ENCODE results near the gene TNF.
A peak's percentile ranks its signal among the peaks of the same experiment; 100 is the strongest.

Gene TNF

DNA sequence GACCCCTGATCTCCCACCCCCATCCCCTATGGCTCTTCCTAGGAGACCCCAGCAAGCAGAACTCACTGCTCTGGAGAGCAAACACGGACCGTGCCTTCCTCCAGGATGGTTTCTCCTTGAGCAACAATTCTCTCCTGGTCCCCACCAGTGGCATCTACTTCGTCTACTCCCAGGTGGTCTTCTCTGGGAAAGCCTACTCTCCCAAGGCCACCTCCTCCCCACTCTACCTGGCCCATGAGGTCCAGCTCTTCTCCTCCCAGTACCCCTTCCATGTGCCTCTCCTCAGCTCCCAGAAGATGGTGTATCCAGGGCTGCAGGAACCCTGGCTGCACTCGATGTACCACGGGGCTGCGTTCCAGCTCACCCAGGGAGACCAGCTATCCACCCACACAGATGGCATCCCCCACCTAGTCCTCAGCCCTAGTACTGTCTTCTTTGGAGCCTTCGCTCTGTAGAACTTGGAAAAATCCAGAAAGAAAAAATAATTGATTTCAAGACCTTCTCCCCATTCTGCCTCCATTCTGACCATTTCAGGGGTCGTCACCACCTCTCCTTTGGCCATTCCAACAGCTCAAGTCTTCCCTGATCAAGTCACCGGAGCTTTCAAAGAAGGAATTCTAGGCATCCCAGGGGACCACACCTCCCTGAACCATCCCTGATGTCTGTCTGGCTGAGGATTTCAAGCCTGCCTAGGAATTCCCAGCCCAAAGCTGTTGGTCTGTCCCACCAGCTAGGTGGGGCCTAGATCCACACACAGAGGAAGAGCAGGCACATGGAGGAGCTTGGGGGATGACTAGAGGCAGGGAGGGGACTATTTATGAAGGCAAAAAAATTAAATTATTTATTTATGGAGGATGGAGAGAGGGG is 1.9 kb upstream of the TNF start:
- DNase-seq, result no peak

DNA sequence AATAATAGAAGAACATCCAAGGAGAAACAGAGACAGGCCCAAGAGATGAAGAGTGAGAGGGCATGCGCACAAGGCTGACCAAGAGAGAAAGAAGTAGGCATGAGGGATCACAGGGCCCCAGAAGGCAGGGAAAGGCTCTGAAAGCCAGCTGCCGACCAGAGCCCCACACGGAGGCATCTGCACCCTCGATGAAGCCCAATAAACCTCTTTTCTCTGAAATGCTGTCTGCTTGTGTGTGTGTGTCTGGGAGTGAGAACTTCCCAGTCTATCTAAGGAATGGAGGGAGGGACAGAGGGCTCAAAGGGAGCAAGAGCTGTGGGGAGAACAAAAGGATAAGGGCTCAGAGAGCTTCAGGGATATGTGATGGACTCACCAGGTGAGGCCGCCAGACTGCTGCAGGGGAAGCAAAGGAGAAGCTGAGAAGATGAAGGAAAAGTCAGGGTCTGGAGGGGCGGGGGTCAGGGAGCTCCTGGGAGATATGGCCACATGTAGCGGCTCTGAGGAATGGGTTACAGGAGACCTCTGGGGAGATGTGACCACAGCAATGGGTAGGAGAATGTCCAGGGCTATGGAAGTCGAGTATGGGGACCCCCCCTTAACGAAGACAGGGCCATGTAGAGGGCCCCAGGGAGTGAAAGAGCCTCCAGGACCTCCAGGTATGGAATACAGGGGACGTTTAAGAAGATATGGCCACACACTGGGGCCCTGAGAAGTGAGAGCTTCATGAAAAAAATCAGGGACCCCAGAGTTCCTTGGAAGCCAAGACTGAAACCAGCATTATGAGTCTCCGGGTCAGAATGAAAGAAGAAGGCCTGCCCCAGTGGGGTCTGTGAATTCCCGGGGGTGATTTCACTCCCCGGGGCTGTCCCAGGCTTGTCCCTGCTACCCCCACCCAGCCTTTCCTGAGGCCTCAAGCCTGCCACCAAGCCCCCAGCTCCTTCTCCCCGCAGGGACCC is 981 bp upstream of the TNF start:
- DNase-seq, result peak in 1 of 2 donors; percentile 34

DNA sequence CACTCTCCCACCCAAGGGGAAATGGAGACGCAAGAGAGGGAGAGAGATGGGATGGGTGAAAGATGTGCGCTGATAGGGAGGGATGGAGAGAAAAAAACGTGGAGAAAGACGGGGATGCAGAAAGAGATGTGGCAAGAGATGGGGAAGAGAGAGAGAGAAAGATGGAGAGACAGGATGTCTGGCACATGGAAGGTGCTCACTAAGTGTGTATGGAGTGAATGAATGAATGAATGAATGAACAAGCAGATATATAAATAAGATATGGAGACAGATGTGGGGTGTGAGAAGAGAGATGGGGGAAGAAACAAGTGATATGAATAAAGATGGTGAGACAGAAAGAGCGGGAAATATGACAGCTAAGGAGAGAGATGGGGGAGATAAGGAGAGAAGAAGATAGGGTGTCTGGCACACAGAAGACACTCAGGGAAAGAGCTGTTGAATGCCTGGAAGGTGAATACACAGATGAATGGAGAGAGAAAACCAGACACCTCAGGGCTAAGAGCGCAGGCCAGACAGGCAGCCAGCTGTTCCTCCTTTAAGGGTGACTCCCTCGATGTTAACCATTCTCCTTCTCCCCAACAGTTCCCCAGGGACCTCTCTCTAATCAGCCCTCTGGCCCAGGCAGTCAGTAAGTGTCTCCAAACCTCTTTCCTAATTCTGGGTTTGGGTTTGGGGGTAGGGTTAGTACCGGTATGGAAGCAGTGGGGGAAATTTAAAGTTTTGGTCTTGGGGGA is 754 bp downstream of the TNF start:
- DNase-seq, result peak in 1 of 2 donors; percentile 31

DNA sequence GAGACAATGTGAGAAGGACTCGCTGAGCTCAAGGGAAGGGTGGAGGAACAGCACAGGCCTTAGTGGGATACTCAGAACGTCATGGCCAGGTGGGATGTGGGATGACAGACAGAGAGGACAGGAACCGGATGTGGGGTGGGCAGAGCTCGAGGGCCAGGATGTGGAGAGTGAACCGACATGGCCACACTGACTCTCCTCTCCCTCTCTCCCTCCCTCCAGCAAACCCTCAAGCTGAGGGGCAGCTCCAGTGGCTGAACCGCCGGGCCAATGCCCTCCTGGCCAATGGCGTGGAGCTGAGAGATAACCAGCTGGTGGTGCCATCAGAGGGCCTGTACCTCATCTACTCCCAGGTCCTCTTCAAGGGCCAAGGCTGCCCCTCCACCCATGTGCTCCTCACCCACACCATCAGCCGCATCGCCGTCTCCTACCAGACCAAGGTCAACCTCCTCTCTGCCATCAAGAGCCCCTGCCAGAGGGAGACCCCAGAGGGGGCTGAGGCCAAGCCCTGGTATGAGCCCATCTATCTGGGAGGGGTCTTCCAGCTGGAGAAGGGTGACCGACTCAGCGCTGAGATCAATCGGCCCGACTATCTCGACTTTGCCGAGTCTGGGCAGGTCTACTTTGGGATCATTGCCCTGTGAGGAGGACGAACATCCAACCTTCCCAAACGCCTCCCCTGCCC is 1.7 kb downstream of the TNF start:
- peak; percentile 53 to 69 for DNase-seq

DNA sequence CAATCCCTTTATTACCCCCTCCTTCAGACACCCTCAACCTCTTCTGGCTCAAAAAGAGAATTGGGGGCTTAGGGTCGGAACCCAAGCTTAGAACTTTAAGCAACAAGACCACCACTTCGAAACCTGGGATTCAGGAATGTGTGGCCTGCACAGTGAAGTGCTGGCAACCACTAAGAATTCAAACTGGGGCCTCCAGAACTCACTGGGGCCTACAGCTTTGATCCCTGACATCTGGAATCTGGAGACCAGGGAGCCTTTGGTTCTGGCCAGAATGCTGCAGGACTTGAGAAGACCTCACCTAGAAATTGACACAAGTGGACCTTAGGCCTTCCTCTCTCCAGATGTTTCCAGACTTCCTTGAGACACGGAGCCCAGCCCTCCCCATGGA is 2.2 kb downstream of the TNF start:
- peak in 1 of 2 donors; percentile 16 for DNase-seq

DNA sequence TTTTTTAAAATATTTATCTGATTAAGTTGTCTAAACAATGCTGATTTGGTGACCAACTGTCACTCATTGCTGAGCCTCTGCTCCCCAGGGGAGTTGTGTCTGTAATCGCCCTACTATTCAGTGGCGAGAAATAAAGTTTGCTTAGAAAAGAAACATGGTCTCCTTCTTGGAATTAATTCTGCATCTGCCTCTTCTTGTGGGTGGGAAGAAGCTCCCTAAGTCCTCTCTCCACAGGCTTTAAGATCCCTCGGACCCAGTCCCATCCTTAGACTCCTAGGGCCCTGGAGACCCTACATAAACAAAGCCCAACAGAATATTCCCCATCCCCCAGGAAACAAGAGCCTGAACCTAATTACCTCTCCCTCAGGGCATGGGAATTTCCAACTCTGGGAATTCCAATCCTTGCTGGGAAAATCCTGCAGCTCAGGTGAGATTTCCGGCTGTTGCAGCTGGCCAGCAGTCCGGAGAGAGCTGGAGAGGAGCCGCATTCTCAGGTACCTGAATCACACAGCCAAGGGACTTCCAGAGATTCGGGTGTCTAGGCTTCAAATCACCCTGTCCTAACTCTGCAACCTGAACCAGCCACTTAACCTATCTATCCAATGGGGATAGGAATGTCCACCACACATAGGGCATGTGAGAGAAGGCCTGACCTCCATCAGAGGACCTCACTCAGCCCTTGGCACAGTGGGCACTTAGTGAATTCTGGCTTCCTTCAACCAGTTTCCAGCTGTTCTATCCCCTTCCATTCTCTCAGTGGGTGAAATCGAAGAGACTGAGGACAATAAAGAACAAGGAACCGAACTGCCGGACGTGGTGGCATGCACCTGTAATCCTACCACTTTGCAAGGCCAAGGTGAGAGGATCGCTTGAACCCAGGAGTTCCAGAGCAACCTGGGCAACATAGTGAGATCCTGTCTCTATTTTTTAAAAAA is 3.1 kb downstream of the TNF start:
- DNase-seq, result peak in 1 of 2 donors; percentile 36

DNA sequence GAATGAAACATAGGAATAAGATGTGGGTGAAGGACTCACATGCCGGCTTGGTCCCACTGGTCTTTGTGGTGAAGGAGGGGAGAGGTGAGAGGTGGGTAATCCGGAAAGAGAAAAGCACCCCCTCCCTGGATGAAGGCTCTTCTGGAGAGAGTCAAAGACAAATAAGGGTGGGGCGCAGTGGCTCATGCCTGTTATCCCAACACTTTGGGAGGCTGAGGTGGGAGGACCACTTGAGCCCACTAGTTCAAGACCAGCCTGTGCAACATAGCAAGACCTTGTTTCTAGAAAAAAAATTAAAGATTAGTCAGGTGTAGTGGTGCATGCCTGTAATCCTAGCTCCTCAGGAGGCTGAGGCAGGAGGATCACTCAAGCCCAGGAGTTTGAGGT is 3.7 kb downstream of the TNF start:
- peak in 1 of 2 donors; percentile 29 for DNase-seq

DNA sequence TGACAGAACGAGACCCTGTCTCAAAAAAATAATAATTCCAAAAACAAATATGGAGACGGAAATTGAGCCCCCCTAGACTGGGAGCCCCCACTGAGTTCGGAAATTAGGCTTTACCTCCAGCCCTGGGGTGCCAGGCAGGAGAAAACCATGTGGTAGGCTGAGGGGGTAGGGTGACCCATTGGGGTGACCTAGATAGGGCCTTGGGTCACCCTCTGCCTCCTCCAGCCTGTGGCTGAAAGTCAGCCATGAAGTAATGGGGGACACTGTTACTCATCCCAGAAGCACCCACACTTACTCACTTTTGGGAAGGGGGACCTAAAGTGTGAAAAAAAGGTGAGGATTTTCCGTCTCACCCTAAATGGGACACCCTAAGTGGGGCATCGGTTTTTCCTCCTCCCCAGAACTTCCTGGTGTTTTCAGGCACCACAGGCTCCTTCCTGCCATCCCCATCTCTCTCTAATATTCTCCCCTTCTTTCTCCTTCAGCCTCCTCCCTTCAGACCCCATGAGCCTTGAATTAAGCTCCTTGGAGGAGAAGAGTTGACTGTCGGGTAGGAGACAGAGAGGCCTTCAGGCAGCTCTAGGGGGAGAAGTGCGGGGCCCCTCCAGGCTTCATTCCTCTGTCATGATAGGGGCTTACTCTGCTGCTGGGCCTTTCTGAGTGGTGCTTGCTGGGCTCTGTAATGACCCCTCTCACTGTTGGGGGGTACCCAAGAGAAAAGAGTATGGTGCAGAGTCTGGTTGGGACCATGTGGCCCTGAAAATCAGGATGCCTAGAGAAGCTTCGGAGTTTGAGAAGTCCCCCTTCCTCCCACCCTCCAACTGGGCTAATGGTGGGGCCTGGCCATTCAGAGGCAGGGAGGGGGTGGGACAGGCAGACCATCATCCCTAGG is 4.4 kb downstream of the TNF start:
- peak in 1 of 2 donors; percentile 39 for DNase-seq

DNA sequence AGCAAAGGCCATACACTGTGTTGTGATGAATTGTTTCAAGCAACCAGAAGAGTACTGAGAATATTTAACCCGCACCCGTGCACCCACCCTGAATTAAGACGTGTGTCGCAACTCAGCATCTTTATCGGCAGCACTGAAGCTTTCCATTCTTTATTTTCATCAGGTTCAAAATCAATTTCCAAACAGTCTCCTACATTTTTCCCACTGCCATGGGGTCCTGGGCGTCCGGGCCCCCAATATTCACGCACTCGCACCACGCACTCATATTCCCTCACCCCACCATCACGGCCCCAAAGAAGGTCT is 5.0 kb downstream of the TNF start:
- no peak for DNase-seq

DNA sequence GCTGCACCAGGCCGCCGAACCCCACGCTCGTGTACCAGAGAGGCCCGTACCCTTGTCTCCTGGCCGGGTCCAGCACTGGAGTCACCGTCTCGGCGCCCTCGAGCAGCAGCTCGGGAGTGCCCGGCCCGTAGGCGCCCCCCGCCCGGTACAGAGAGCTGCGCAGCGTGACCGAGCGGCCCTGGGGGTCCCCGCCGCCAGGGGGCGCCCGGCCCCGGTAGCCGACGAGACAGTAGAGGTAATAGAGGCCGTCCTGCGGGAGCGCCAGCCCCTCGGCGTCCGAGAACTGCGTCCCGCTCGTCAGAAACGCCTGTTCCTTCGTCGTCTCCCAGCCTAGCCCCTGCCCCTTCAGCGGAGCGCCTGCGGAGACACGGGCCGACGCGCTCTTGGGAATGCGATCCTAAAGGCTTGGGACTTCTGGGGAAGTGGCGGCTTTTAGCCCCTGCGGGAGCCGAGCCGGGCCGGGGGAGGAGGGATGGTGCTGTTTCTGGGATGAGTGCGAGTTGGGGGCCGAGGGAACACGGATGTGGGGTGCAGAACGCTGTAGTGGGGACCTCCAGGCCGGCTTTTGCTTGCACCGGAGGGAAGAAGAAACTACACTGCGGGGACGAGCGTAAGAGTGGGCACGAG is 5.6 kb downstream of the TNF start:
- peak; percentile 88 for DNase-seq

DNA sequence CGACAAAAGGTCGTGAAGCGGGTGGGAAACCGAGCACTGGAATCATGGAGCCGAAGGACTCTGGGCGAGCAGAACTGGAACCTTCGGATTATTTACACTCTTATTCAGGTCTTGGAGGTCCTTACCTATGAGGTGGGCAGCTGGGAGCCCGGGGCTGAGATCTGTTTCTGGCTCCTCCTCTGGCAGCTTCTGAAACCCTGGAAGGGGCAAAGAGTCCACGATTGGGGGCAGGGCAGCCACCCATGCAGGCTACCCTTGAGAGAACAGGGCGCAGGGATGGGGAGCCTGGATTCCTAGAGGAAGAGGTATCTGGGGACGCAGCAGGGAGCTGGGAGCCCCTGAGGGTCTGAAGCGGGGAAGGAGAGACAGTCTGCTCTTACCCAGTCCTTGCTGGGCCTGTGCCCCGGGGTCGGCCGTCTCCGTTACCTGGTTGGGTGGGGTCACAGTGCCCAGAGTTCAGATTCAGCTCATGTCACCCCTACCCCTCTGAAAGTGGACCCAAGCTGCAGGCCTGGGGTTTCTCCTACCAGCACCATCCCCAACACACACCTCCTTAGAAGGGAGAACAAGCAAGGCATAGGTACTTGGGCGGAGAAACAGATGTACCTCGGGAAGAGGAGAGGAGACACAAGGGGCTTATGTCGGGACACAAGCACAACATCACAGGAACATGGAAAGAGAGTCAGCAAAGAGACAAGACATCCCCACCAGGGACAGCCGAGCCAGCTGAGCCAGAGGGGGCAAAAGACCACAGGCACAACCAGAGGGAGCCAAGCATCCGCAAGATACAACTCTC is 6.3 kb downstream of the TNF start:
- DNase-seq, result peak in 1 of 2 donors; percentile 16

DNA sequence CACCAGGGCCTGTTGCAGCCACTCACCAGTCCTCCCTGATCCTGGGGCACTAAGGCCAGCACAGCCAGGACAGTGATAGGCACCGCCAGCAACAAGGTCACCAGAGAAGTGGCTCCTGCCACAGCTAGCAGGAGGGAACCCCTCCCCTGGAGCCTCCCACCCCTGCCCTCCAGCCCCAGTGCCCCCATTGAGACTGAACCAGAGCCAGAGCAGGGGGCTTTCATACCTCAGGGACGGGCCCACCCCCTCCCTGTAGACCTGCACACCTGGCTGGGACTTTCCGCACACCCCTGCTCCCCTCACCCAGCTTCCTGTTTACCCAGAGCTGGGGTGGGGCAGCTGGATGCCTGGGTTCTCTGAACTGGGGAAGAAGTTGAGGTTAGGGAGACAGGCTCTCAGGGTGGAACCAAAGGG is 6.9 kb downstream of the TNF start, which contains the start of gene LTB:
LTB (minus strand) TSS at position 195 of the 414 bp plus-strand sequence; CDS start at position 188, 7 bp downstream.
- peak; percentile 82 to 83 for DNase-seq

DNA sequence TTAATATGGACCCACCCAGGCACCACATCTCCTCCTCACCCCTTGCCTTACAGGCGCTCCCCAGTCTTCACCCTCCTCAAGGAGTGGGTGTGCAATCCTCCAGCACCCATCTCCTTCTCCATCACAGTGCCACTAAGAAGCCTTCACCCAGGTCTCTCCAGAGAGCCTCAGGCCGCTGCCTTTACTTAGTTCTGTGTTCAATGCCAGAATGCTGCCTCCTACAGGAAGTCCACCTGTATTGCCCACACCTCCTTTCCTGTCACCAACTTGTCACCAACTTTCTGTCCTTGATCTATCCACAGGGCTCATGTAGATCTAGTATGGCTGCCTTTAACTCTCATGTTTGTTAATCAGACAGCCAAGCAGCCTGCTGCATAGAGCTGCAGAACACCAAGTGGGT is 10.1 kb downstream of the TNF start:
- DNase-seq, result peak; percentile 67 to 71

DNA sequence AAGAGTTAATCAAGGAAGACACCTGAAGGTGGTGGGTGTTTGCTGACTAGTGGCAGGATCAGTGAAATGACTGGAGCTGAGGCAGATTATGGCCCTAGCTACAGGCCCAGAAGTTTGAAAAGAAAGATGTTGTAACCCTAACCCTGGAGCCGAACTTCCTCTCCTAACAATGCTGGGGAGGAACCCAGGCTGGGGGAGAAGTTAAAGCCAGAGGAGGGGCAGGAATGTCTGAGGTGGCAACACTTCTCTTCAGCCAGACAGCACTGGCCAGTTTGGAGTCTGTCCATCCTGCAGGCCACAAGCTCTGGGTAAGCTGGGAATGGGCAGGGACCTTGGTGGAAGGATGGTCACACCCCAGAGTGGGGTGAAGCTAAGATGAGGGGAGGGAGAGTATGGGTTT is 10.6 kb downstream of the TNF start, which contains the start of gene LST1:
LST1 (plus strand) TSS at position 270 of the 400 bp plus-strand sequence. CDS start 1,023 bp downstream, outside the sequence.
- peak in 1 of 2 donors; percentile 29 for DNase-seq

DNA sequence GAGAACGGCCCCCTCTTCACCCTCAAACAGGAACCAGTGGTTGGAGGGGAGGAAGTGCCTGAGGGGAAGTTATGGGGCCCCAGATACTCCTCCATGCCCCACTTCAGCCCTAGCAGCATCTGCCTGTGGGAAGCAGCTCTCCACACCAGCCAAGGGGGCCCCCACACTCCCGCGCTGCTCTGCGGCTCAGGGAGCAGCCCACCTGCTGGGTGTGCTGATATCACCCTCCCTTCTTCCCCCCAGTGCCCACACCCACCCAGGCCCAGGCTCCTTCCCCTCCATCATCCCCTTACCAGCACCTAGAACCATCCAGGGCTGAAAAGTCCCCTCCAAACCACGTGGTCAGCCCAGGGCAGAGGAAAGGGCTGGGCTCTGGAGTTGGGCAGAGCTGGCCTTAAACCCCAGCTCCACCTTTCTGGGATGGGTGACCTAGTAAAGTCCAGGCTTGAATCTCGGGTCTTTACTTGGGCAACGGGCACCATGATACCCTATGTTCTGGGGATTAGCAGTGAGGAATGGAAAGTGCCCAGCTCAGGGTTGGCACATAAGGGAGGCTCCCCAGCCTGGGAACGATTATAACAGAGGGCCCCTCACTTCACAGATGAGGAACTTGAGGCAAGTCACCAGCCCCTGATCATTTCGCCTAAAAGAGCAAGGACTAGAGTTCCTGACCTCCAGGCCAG is 11.4 kb downstream of the TNF start:
- peak; percentile 54 to 58 for DNase-seq

DNA sequence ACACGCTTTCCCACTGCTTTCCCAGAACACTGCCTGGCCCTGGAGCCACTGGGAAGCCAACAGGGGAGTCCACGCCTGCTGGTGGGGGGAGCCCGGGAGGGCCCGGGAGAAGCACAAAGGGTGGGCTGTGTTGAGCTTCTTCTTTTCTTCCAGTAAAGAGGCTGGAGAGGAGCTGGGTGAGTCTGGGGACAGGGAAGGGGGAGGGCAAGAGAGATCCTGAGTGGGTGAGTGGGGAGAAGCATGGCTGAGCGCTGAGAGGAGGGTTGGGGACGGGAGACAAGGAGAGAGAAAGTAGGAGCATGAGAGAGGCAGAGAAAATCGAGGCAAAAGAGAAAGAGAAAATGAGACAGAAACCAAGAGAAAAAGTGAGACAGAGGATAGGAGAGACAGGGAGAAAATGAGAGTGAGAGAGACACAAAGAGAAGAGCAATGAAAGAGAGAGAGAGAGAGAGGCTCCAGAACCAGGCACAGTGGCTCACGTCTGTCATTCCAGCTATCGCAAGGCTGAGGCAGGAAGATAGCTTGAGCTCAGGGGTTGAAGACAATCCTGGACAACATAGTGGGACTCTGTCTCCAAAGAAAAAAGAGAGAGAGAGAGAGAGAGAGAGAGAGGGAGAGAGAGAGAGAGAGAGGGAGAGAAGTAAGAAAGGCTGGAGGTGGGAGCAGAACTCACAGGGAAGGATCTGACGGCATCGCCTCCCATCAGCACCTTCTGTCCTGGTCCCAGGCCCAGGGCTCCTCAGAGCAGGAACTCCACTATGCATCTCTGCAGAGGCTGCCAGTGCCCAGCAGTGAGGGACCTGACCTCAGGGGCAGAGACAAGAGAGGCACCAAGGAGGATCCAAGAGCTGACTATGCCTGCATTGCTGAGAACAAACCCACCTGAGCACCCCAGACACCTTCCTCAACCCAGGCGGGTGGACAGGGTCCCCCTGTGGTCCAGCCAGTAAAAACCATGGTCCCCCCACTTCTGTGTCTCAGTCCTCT is 12.7 kb downstream of the TNF start:
- DNase-seq, result peak in 1 of 2 donors; percentile 24

Data from CD4-positive, alpha-beta T cell treated with Interleukin-4 for 1 hour (primary cell).